Left lung (tissue), 10 donors: ENCODE results near the gene BOK. TPM values are rescaled to one million over a fixed set of nuclear protein-coding genes. Genes with fewer than 3 reads are reported as not detected.

Source experiments
- ATAC-seq: fragments of 200-7000 bp; cut with Tn5 transposase; one replicate; pipeline ENCODE4 v1.9.1; 2020; ENCODE audit warnings: moderate library complexity
- DNase-seq, 4 donors: peaks; one replicate each; pipeline ENCODE4 v3.0.0-alpha.2; 2013 to 2020
- H3K27ac ChIP-seq, 2 donors: fragments of 200-600 bp; sonication (generic) in 1 of 2; one replicate each; pipeline versions ENCODE4 v1.5.0 to v1.8.0; 2020 to 2021
- H3K27me3 ChIP-seq, 2 donors: fragments of 200-600 bp; sonication (generic) in 1 of 2; one replicate each; pipeline versions ENCODE4 v1.5.0 to v1.8.0; 2020 to 2021
- H3K36me3 ChIP-seq, 2 donors: fragments of 200-600 bp; sonication (generic) in 1 of 2; one replicate each; pipeline versions ENCODE4 v1.5.0 to v1.8.0; 2020 to 2021
- H3K4me1 ChIP-seq, 2 donors: fragments of 200-600 bp; one replicate each; pipeline ENCODE4 v1.8.0; 2021
- H3K4me3 ChIP-seq, 2 donors: fragments of 200-600 bp; sonication (generic) in 1 of 2; one replicate each; pipeline versions ENCODE4 v1.5.0 to v1.8.0; 2020 to 2021; ENCODE audit warnings: mild to moderate bottlenecking in 1 of 2
- H3K9me3 ChIP-seq, 2 donors: fragments of 200-600 bp; sonication (generic) in 1 of 2; one replicate each; pipeline versions ENCODE4 v1.5.0 to v1.8.0; 2020 to 2021
- intact Hi-C, 2 donors: fragments of 100-400 bp; cut with DNase I; formaldehyde crosslinking; loops; one replicate each; pipeline versions ENCODE4 v1.11.2 to v1.14.2; 2022
- polyA plus RNA-seq, 6 donors: library from polyadenylated mRNA; unstranded; fragments of 120-200 nt; gene quantifications; one replicate each; pipeline ENCODE4 v1.2.1, GENCODE V29; 2013; ENCODE audit not compliant: insufficient read length in 6 of 6
- total RNA-seq, 2 donors: library from RNA; stranded (reverse); fragmentation: NEBNext Ultra II Directional; extraction: Animal tissue kit (Norgen Biotek cat#: 25700); gene quantifications; one replicate each; pipeline ENCODE4 v1.2.1, GENCODE V29; 2021
- TF ChIP-seq, protein P1 (sequence below), 2 donors: fragments of 200-600 bp; sonication (generic) in 1 of 2; IDR thresholded peaks; one replicate each; pipeline versions ENCODE4 v1.5.0 to v1.8.0; 2021; ENCODE audit warnings: antibody characterized with exemption in 2 of 2
- donor health status: DM: no; HTN: yes; CAD: no.
- donor health status: DM: no; HTN: no; CAD: no.

The BOK gene
- total and polyA plus RNA-seq, 8 donors = 17.8 to 66.5 (median 25.9) TPM

DNA sequence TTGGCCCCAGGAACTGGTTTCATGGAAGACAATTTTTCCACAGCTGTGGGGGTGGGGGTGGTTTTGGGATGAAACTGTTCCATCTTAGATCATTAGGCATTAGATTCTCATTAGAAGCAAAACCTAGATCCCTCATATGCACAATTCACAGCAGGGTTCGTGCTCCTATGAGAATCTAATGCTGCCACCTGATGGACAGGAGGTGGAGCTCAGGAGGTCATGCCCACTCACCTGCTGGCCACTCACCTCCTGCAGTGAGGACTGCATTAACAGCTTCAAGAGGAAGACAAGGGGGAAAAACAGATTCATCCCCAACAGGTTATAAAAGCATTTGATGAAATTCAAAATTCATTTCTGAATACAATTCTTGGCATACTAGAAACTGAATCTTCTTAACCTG, 39.9 kb downstream of the BOK start:
- intact Hi-C loops = no loop called here
- ATAC-seq (peak; percentile 86), DNase-seq (no peak)
- peaks cover 0 to 97% of the 10 kb centered on the region in 2 donors for H3K36me3 ChIP-seq
- H3K27ac ChIP-seq = no peak overlapping the region
- H3K9me3 ChIP-seq = no peaks in the 10 kb centered on the region
- no peak overlapping the region for H3K4me3 ChIP-seq
- H3K27me3 ChIP-seq = no peaks in the 10 kb centered on the region
- TF ChIP-seq, protein P1, sequence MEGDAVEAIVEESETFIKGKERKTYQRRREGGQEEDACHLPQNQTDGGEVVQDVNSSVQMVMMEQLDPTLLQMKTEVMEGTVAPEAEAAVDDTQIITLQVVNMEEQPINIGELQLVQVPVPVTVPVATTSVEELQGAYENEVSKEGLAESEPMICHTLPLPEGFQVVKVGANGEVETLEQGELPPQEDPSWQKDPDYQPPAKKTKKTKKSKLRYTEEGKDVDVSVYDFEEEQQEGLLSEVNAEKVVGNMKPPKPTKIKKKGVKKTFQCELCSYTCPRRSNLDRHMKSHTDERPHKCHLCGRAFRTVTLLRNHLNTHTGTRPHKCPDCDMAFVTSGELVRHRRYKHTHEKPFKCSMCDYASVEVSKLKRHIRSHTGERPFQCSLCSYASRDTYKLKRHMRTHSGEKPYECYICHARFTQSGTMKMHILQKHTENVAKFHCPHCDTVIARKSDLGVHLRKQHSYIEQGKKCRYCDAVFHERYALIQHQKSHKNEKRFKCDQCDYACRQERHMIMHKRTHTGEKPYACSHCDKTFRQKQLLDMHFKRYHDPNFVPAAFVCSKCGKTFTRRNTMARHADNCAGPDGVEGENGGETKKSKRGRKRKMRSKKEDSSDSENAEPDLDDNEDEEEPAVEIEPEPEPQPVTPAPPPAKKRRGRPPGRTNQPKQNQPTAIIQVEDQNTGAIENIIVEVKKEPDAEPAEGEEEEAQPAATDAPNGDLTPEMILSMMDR (IDR thresholded peaks at IDR 0.05) = no peak
- H3K4me1 ChIP-seq = no peaks in the 10 kb centered on the region

GRCh38 chr2:241599615-241600014, 41.1 kb downstream of the BOK start:
- DNase-seq (no peak), ATAC-seq (no peak)
- Histone ChIP-seq H3K36me3 (peaks cover 0 to 97% of the 10 kb centered on the region in 2 donors), H3K27me3 (no peaks in the 10 kb centered on the region), H3K4me3 (no peak overlapping the region), H3K4me1 (no peaks in the 10 kb centered on the region), H3K9me3 (no peaks in the 10 kb centered on the region), H3K27ac (no peak overlapping the region)
- intact Hi-C loops = no loop called here
- TF ChIP-seq, protein P1 (IDR thresholded peaks at IDR 0.05) = no peak

GRCh38 chr2:241601841-241602240, 43.3 kb downstream of the BOK start:
- intact Hi-C loops = no loop called here
- TF ChIP-seq, protein P1 (IDR thresholded peaks at IDR 0.05) = no peak
- Histone ChIP-seq H3K27me3 (no peaks in the 10 kb centered on the region), H3K9me3 (no peaks in the 10 kb centered on the region), H3K4me1 (no peaks in the 10 kb centered on the region), H3K27ac (no peak overlapping the region), H3K36me3 (peaks cover 0 to 92% of the 10 kb centered on the region in 2 donors), H3K4me3 (no peak overlapping the region)
- no peak for DNase-seq
- no peak for ATAC-seq

DNA sequence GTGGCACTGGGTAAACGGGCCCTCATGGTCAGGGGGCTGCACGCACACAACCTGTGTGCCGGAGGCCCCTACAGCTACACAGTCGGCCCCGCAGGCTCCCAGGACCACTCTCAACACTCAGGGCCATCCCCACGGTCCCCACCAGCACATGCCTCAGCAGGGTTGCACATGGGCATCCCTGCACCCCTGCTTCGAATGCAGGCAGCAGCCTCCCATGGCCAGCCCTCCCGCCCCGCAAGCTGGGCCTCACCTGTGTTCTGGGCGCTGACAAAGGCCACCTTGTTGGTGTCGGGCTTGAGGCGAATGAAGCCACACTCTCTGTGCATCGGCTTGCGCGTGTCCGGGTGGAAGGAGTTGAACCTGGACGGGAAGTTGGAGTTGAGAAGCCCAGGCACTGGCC, 44.2 kb downstream of the BOK start:
- TF ChIP-seq, protein P1 (IDR thresholded peaks at IDR 0.05) = no peak
- H3K36me3 ChIP-seq = peaks cover 0 to 83% of the 10 kb centered on the region in 2 donors
- H3K4me3 ChIP-seq = no peak overlapping the region
- no peaks in the 10 kb centered on the region for H3K27me3 ChIP-seq
- H3K9me3 ChIP-seq = no peaks in the 10 kb centered on the region
- DNase-seq (peak in 1 of 4 donors; percentile 70), ATAC-seq (no peak)
- H3K27ac ChIP-seq = no peak overlapping the region
- intact Hi-C loops = no loop called here
- no peaks in the 10 kb centered on the region for H3K4me1 ChIP-seq

DNA sequence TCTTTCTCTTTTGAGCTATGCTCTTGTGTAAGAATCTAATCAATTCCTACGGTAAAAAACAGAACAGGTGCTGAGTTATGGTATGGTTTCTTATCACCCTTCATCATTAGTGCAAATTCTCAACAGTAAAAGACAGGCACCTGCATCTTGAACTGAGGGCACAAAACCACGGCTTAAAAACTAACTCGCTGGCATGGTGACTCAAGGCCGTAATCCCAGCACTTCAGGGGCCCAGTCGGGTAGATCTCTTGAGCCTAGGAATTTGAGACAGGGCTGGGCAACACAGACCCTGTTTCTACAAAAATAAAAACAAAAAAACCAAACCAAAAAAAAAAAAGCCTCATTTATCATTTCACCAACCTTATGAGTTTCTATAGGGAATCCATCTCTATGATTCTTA, 45.1 kb downstream of the BOK start:
- Histone ChIP-seq H3K4me3 (no peak overlapping the region), H3K27ac (no peak overlapping the region), H3K36me3 (peaks cover 0 to 74% of the 10 kb centered on the region in 2 donors), H3K4me1 (no peaks in the 10 kb centered on the region), H3K27me3 (no peaks in the 10 kb centered on the region), H3K9me3 (no peaks in the 10 kb centered on the region)
- ATAC-seq (no peak), DNase-seq (no peak)
- intact Hi-C loops = no loop called here
- TF ChIP-seq, protein P1 (IDR thresholded peaks at IDR 0.05) = no peak
